Fibroblast of lung (primary cell): ENCODE data around the gene TBRG1. TPM values are rescaled to one million over a fixed set of nuclear protein-coding genes. Genes with fewer than 3 reads are reported as not detected.

Experiments used
- DNase-seq, 2 donors: peaks; one replicate each; pipeline versions ENCODE4 v3.0.0 to v3.0.0-alpha.2; 2010; ENCODE audit warnings: low read depth in 2 of 2
- H2AFZ ChIP-seq: 2 replicates; pipeline ENCODE4 v1.5.1; 2012; ENCODE audit warnings: low read length, control low read depth, inconsistent platforms
- H3K27ac ChIP-seq: 2 replicates; pipeline ENCODE4 v1.5.1; 2011; ENCODE audit warnings: low read length, control low read depth; ENCODE audit not compliant: insufficient read depth
- H3K27me3 ChIP-seq: 2 replicates; pipeline ENCODE4 v1.5.1; 2011; ENCODE audit warnings: mild to moderate bottlenecking, low read length; ENCODE audit not compliant: control insufficient read depth, insufficient read depth
- H3K36me3 ChIP-seq: 2 replicates; pipeline ENCODE4 v1.5.1; 2011; ENCODE audit warnings: low read length; ENCODE audit not compliant: control insufficient read depth, insufficient read depth
- H3K4me1 ChIP-seq: 2 replicates; pipeline ENCODE4 v1.5.1; 2011; ENCODE audit warnings: low read length; ENCODE audit not compliant: control insufficient read depth, insufficient read depth; ENCODE audit errors: extremely low read depth
- H3K4me2 ChIP-seq: 2 replicates; pipeline ENCODE4 v1.5.1; 2011; ENCODE audit warnings: low read length, control low read depth; ENCODE audit not compliant: insufficient read depth; ENCODE audit errors: extremely low read depth
- H3K4me3 ChIP-seq, 4 experiments: fragments of 200-600 bp in 1 of 4; sonication (generic) in 1 of 4; replicated peaks in 1 of 4; 2 replicates each; pipeline ENCODE4 v1.5.1; 2011 to 2016; ENCODE audit warnings: low read length in 4 of 4, low read depth in 3 of 4, mild to moderate bottlenecking in 3 of 4, control low read depth in 2 of 4, inconsistent platforms in 1 of 4, mixed read lengths in 1 of 4; ENCODE audit not compliant: insufficient read depth in 1 of 4; ENCODE audit errors: control extremely low read depth in 1 of 4
- H3K79me2 ChIP-seq: 2 replicates; pipeline ENCODE4 v1.5.1; 2012; ENCODE audit warnings: mild to moderate bottlenecking, low read length, inconsistent platforms; ENCODE audit not compliant: control insufficient read depth, insufficient read depth
- H3K9ac ChIP-seq: 2 replicates; pipeline ENCODE4 v1.5.1; 2011; ENCODE audit warnings: mild to moderate bottlenecking, low read length, control low read depth; ENCODE audit not compliant: insufficient read depth
- H3K9me3 ChIP-seq: 2 replicates; pipeline ENCODE4 v1.5.1; 2012; ENCODE audit warnings: low read depth, low read length; ENCODE audit not compliant: control insufficient read depth, insufficient read depth
- H4K20me1 ChIP-seq: 2 replicates; pipeline ENCODE4 v1.5.1; 2011; ENCODE audit warnings: low read length; ENCODE audit not compliant: control insufficient read depth, insufficient read depth; ENCODE audit errors: extremely low read depth
- CTCF ChIP-seq, 2 donors: IDR thresholded peaks in 1 of 2; conservative IDR thresholded peaks in 1 of 2; 1 replicate in 1 of 2; 2 replicates in 1 of 2; pipeline ENCODE4 v1.5.1; 2011 to 2012; ENCODE audit warnings: low read length in 2 of 2, control low read depth in 1 of 2, inconsistent platforms in 1 of 2, low read depth in 1 of 2, mild to moderate bottlenecking in 1 of 2
- EZH2 ChIP-seq: IDR thresholded peaks from 2 replicates; pipeline ENCODE4 v1.5.1; 2012; ENCODE audit warnings: low read length, control low read depth, mild to moderate bottlenecking; ENCODE audit errors: missing control alignments
- polyA plus RNA-seq, 2 donors: library from polyadenylated mRNA; depleted of rRNA in 1 of 2; stranded (reverse) in 1 of 2; unstranded in 1 of 2; fragments of >200 nt; gene quantifications; 2 replicates each; pipeline ENCODE4 v1.2.1, GENCODE V29; 2011 to 2012; ENCODE audit warnings: missing spikeins in 1 of 2
- total RNA-seq: library from RNA; depleted of rRNA; stranded (reverse); fragments of >200 nt; gene quantifications from 2 replicates; pipeline ENCODE4 v1.2.1, GENCODE V29; 2014

Gene TBRG1
- total and polyA plus RNA-seq, 2 donors (not counting 1 experiment from before 2014, with no cell fraction given) = 31.0 to 36.2 TPM

- no peak overlapping the region for H3K9ac ChIP-seq
- no peak for DNase-seq
- H4K20me1 ChIP-seq = no peaks in the 10 kb centered on the region
- H3K4me1 ChIP-seq = peaks cover 11% of the 10 kb centered on the region
- no peak overlapping the region for H3K27ac ChIP-seq
- H3K4me3 ChIP-seq = no peak overlapping the region
- H3K27me3 ChIP-seq = no peaks in the 10 kb centered on the region
- no peak overlapping the region for H3K4me2 ChIP-seq
- TF ChIP-seq CTCF (conservative IDR thresholded peaks at IDR 0.05 in 1 of 2, IDR thresholded peaks at IDR 0.05 in 1 of 2; ENCODE audit: low read depth in 1 of 2, low read length in 2 of 2) (no peak), EZH2 (no peak)
- H3K36me3 ChIP-seq = no peaks in the 10 kb centered on the region
- no peaks in the 10 kb centered on the region for H3K9me3 ChIP-seq
- H3K79me2 ChIP-seq = no peaks in the 10 kb centered on the region
- no peak overlapping the region for H2AFZ ChIP-seq
Measured at GRCh38 chr11:124648610-124649009, 25.9 kb downstream of the TBRG1 start.

DNA sequence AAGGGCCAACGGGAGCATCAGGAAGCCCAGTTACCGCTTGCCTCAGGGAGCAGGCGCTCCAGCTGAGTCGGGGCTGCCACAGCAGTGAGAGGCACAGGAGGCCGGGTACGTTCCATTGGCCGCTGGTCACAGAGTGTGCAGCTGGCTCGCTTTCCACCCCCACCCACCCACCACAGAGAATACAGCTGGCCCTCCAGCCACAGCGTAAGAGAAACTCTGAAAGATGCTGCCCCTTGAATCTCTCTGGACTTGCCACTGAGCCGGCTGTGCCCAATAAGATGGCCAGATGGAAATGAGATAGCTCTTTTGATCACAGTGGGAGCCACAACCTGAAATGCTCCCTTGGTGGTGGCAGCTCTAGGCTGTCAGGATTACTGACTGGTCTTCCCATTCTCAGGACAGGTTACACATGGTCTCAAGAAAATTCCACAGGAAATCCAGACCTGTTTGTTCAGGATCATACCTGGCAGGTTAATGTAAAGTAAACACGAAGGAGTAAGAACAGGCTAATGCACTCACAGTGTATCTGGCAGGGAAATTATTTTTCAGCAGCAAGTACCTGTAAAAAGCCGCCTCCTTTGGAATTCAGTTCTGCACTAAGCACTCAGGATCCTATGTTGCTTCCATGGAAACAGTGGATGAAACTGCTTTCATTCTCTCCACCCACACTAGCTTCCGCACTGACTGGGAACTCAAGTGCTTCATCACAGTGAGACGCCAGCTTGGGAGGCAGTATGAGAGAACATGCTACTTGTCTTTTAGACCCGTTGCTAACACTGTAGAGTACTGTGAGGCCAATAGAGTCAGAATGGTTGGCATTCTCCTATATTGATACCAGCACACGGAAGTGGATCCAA, 34.3 kb downstream of the TBRG1 start:
- Histone ChIP-seq H3K4me2 (no peak overlapping the region), H3K4me3 (no peak overlapping the region), H3K9ac (no peak overlapping the region), H3K27ac (no peak overlapping the region), H3K27me3 (no peaks in the 10 kb centered on the region), H3K9me3 (no peaks in the 10 kb centered on the region), H2AFZ (no peak overlapping the region), H3K36me3 (no peaks in the 10 kb centered on the region), H3K79me2 (no peaks in the 10 kb centered on the region), H3K4me1 (no peaks in the 10 kb centered on the region), H4K20me1 (no peaks in the 10 kb centered on the region)
- DNase-seq = peak; percentile 23 to 71
- TF ChIP-seq CTCF (conservative IDR thresholded peaks at IDR 0.05 in 1 of 2, IDR thresholded peaks at IDR 0.05 in 1 of 2; ENCODE audit: low read depth in 1 of 2, low read length in 2 of 2) (no peak), EZH2 (no peak)

GRCh38 chr11:124657904-124658303, 35.2 kb downstream of the TBRG1 start:
- no peak overlapping the region for H3K9ac ChIP-seq
- DNase-seq = peak; percentile 15
- H3K9me3 ChIP-seq = no peaks in the 10 kb centered on the region
- TF ChIP-seq CTCF (conservative IDR thresholded peaks at IDR 0.05 in 1 of 2, IDR thresholded peaks at IDR 0.05 in 1 of 2; ENCODE audit: low read depth in 1 of 2, low read length in 2 of 2) = no peak
- no peak for TF ChIP-seq EZH2
- H3K27ac ChIP-seq = no peak overlapping the region
- H2AFZ ChIP-seq = no peak overlapping the region
- no peaks in the 10 kb centered on the region for H4K20me1 ChIP-seq
- no peak overlapping the region for H3K4me2 ChIP-seq
- H3K4me1 ChIP-seq = no peaks in the 10 kb centered on the region
- no peaks in the 10 kb centered on the region for H3K79me2 ChIP-seq
- H3K36me3 ChIP-seq = no peaks in the 10 kb centered on the region
- no peaks in the 10 kb centered on the region for H3K27me3 ChIP-seq
- H3K4me3 ChIP-seq = no peak overlapping the region
